Measurements from ENCODE around the gene ENPP6.
"Not testable (repeated sequence)": the region's sequence is repeated elsewhere in the genome, so short reads cannot be mapped to it uniquely, and the experiment has no call there.

The ENPP6 gene

GRCh38 chr4:184148738-184149637, 68.7 kb downstream of the ENPP6 start:
- DNase-seq (ENCODE audit: low read depth in 2 of 2) = no peak

GRCh38 chr4:184147858-184148737, 69.6 kb downstream of the ENPP6 start:
- no peak for DNase-seq (ENCODE audit: low read depth in 2 of 2)

- DNase-seq (ENCODE audit: low read depth in 2 of 2) = no peak
Observed at GRCh38 chr4:184146951-184147350, 70.7 kb downstream of the ENPP6 start.

GRCh38 chr4:184145596-184145995, 72.1 kb downstream of the ENPP6 start:
- DNase-seq (ENCODE audit: low read depth in 2 of 2) = no peak

- no peak for DNase-seq (ENCODE audit: low read depth in 2 of 2)
Observed at GRCh38 chr4:184143770-184144564, 73.7 kb downstream of the ENPP6 start.

- no peak for DNase-seq (ENCODE audit: low read depth in 2 of 2)
Observed at GRCh38 chr4:184142121-184143000, 75.3 kb downstream of the ENPP6 start.

- not testable (repeated sequence) for DNase-seq (ENCODE audit: low read depth in 2 of 2)
Observed at GRCh38 chr4:184140901-184141300, 76.8 kb downstream of the ENPP6 start.

- no peak for DNase-seq (ENCODE audit: low read depth in 2 of 2)
Observed at GRCh38 chr4:184136525-184136924, 81.1 kb downstream of the ENPP6 start.

- no peak for DNase-seq (ENCODE audit: low read depth in 2 of 2)
Observed at GRCh38 chr4:184126800-184127199, 90.9 kb downstream of the ENPP6 start.

GRCh38 chr4:184122631-184123408, 94.9 kb downstream of the ENPP6 start:
- DNase-seq (ENCODE audit: low read depth in 2 of 2) = no peak

GRCh38 chr4:184120549-184121127, 97.0 kb downstream of the ENPP6 start:
- no peak for DNase-seq (ENCODE audit: low read depth in 2 of 2)

GRCh38 chr4:184117662-184118199, 99.9 kb downstream of the ENPP6 start:
- DNase-seq (ENCODE audit: low read depth in 2 of 2) = no peak

- DNase-seq (ENCODE audit: low read depth in 2 of 2) = no peak
Observed at GRCh38 chr4:184115399-184115798, 102.3 kb downstream of the ENPP6 start.

GRCh38 chr4:184114431-184114830, 103.2 kb downstream of the ENPP6 start:
- DNase-seq (ENCODE audit: low read depth in 2 of 2) = no peak

GRCh38 chr4:184112006-184112550, 105.6 kb downstream of the ENPP6 start:
- no peak for DNase-seq (ENCODE audit: low read depth in 2 of 2)

GRCh38 chr4:184111233-184111832, 106.3 kb downstream of the ENPP6 start:
- DNase-seq (ENCODE audit: low read depth in 2 of 2) = no peak

- DNase-seq (ENCODE audit: low read depth in 2 of 2) = no peak
Observed at GRCh38 chr4:184110452-184111224, 107.0 kb downstream of the ENPP6 start.

GRCh38 chr4:184108006-184108501, 109.6 kb downstream of the ENPP6 start:
- DNase-seq (ENCODE audit: low read depth in 2 of 2) = no peak
